PC-9 (cell line): Measurements from ENCODE around the gene ADIPOR1. TPM values are rescaled to one million over a fixed set of nuclear protein-coding genes. Genes with fewer than 3 reads are reported as not detected.

Experiments
- BruUV-seq: library from RNA; stranded (reverse); fragments of 400-500 nt; replicated peaks from 2 replicates; lab custom pipeline; 2021; lab: Mats Ljungman, UMichigan
- CTCF ChIA-PET: fragments of 300-600 bp; sonication (Branson Sonifier 250); formaldehyde crosslinking; loops from one replicate; lab custom pipeline; 2022; ENCODE audit warnings: antibody characterized with exemption; lab: Charles Lee
- POLR2A ChIA-PET: fragments of 300-600 bp; sonication (Branson Sonifier 250); formaldehyde crosslinking; loops from one replicate; lab custom pipeline; 2022; ENCODE audit warnings: antibody characterized with exemption; ENCODE audit not compliant: unreplicated experiment; lab: Charles Lee
- DNase-seq, 2 experiments: peaks; one replicate each; pipeline versions ENCODE4 v3.0.0 to v3.0.0-alpha.2; 2015 to 2022; ENCODE audit warnings: mixed read lengths in 1 of 2
- H2AFZ ChIP-seq: fragments of 200-600 bp; sonication (generic); 2 replicates; pipeline ENCODE4 v1.8.1; 2017; ENCODE audit warnings: antibody characterized with exemption
- H3F3A ChIP-seq: fragments of 200-600 bp; sonication (generic); 2 replicates; pipeline ENCODE4 v1.8.1; 2017; ENCODE audit warnings: antibody characterized with exemption, mild to moderate bottlenecking, low read depth; ENCODE audit not compliant: insufficient read depth
- H3K27ac ChIP-seq: fragments of 200-600 bp; sonication (generic); 2 replicates; pipeline ENCODE4 v1.6.1; 2016; ENCODE audit warnings: mixed run types
- H3K27me3 ChIP-seq: fragments of 200-600 bp; sonication (generic); 2 replicates; pipeline ENCODE4 v1.6.1; 2016; ENCODE audit warnings: low read depth, mixed run types; ENCODE audit not compliant: insufficient read depth
- H3K36me3 ChIP-seq: fragments of 200-600 bp; sonication (generic); 2 replicates; pipeline ENCODE4 v1.6.1; 2016; ENCODE audit warnings: low read depth, mixed run types
- H3K4me1 ChIP-seq: fragments of 200-600 bp; sonication (generic); replicated peaks from 2 replicates; pipeline ENCODE4 v1.6.1; 2016; ENCODE audit warnings: mixed run types; ENCODE audit not compliant: insufficient read depth
- H3K4me2 ChIP-seq: fragments of 200-600 bp; sonication (generic); 2 replicates; pipeline ENCODE4 v1.6.1; 2017; ENCODE audit warnings: mixed run types
- H3K4me3 ChIP-seq: fragments of 200-600 bp; sonication (generic); 2 replicates; pipeline ENCODE4 v1.6.1; 2016; ENCODE audit warnings: mixed run types
- H3K79me2 ChIP-seq: fragments of 200-600 bp; sonication (generic); 2 replicates; pipeline ENCODE4 v1.6.1; 2017; ENCODE audit warnings: low read depth, mixed run types
- H3K9me2 ChIP-seq: fragments of 200-600 bp; sonication (generic); 2 replicates; pipeline ENCODE4 v1.8.1; 2017; ENCODE audit warnings: mild to moderate bottlenecking; ENCODE audit not compliant: insufficient read depth
- H3K9me3 ChIP-seq: fragments of 200-600 bp; sonication (generic); 2 replicates; pipeline ENCODE4 v1.8.1; 2016; ENCODE audit warnings: low read depth; ENCODE audit not compliant: insufficient read depth
- H4K20me1 ChIP-seq: fragments of 200-600 bp; sonication (generic); 2 replicates; pipeline ENCODE4 v1.8.1; 2017; ENCODE audit not compliant: insufficient read depth
- CTCF ChIP-seq: fragments of 200-600 bp; sonication (generic); conservative IDR thresholded peaks from 2 replicates; pipeline ENCODE4 v1.6.1; 2017; ENCODE audit warnings: mixed run types, antibody characterized with exemption, mild to moderate bottlenecking, moderate library complexity
- EZH2 ChIP-seq: fragments of 200-600 bp; sonication (generic); IDR thresholded peaks from 2 replicates; pipeline ENCODE4 v1.8.0; 2017; ENCODE audit warnings: antibody characterized with exemption, low read depth
- intact Hi-C: fragments of 100-400 bp; cut with micrococcal nuclease; formaldehyde crosslinking; loops from one replicate; pipeline ENCODE4 v1.10.0; 2022; ENCODE audit not compliant: unreplicated experiment
- total RNA-seq: library from RNA; stranded (reverse); gene quantifications from 2 replicates; pipeline ENCODE4 v1.2.3, GENCODE V29; 2021

The ADIPOR1 gene
- total RNA-seq, 1 experiment from 2014 or later: 102 TPM

- Histone ChIP-seq H4K20me1 (no peaks in the 10 kb centered on the region), H3K27me3 (peaks cover 7% of the 10 kb centered on the region; the same call in 1 of the 2 replicates), H3F3A (peaks cover 4% of the 10 kb centered on the region; the same call in 1 of the 2 replicates), H2AFZ (no peak overlapping the region), H3K79me2 (no peaks in the 10 kb centered on the region), H3K9me3 (no peaks in the 10 kb centered on the region), H3K4me3 (no peak overlapping the region), H3K36me3 (no peaks in the 10 kb centered on the region), H3K27ac (no peak overlapping the region), H3K4me1 (peaks cover 6% of the 10 kb centered on the region; the same call in 1 of the 2 replicates), H3K4me2 (no peak overlapping the region), H3K9me2 (no peaks in the 10 kb centered on the region)
- TF ChIP-seq CTCF (no peak), EZH2 (no peak)
- ChIA-PET CTCF (interaction anchor here (0.7 kb wide), 1 partner anchor 141 kb away, joined by 6 read pairs; no protein-coding TSS in a partner anchor), POLR2A (no interaction called here)
- no peak for DNase-seq
- BruUV-seq: no TSS peak
- intact Hi-C loops: no loop called here
These were observed 24.8 kb upstream of the ADIPOR1 start for GRCh38 chr1:202982715-202983430.

- Histone ChIP-seq H3K79me2 (no peaks in the 10 kb centered on the region), H3K4me2 (no peak overlapping the region), H3K4me1 (peaks cover 6% of the 10 kb centered on the region; the same call in 1 of the 2 replicates), H2AFZ (no peak overlapping the region), H4K20me1 (no peaks in the 10 kb centered on the region), H3K36me3 (no peaks in the 10 kb centered on the region), H3K4me3 (no peak overlapping the region), H3F3A (peaks cover 4% of the 10 kb centered on the region; the same call in 1 of the 2 replicates), H3K27me3 (0 out of 2 replicates have a peak, but pooled peaks cover 3% of the 10 kb centered on the region), H3K9me2 (no peaks in the 10 kb centered on the region), H3K27ac (no peak overlapping the region), H3K9me3 (no peaks in the 10 kb centered on the region)
- no peak for TF ChIP-seq CTCF
- TF ChIP-seq EZH2: no peak
- intact Hi-C loops: no loop called here
- no peak for DNase-seq
- no TSS peak for BruUV-seq
- ChIA-PET CTCF (interaction anchor here (0.7 kb wide), 3 partner anchors 17 to 637 kb away, joined by 4 to 6 read pairs (median 6); no protein-coding TSS in a partner anchor), POLR2A (no interaction called here)
These were observed 23.8 kb upstream of the ADIPOR1 start for GRCh38 chr1:202981939-202982338.

GRCh38 chr1:202979459-202979858, 21.3 kb upstream of the ADIPOR1 start:
- Histone ChIP-seq H3K9me3 (no peaks in the 10 kb centered on the region), H3K4me1 (peaks cover 6% of the 10 kb centered on the region; the same call in 1 of the 2 replicates), H3K4me2 (no peak overlapping the region), H3K27me3 (0 out of 2 replicates have a peak, but pooled peaks cover under 1% of the 10 kb centered on the region), H3K27ac (no peak overlapping the region), H3K79me2 (no peaks in the 10 kb centered on the region), H3K4me3 (no peak overlapping the region), H3K9me2 (no peaks in the 10 kb centered on the region), H3K36me3 (no peaks in the 10 kb centered on the region), H4K20me1 (no peaks in the 10 kb centered on the region), H2AFZ (no peak overlapping the region), H3F3A (peaks cover 4% of the 10 kb centered on the region; the same call in 1 of the 2 replicates)
- DNase-seq: no peak
- no peak for TF ChIP-seq CTCF
- TF ChIP-seq EZH2: no peak
- POLR2A ChIA-PET: no interaction called here
- no TSS peak for BruUV-seq
- intact Hi-C loops: no loop called here
- CTCF ChIA-PET: interaction anchor here (0.6 kb wide), 1 partner anchor 39 kb away, joined by 3 read pairs; no protein-coding TSS in a partner anchor
